Measurements from ENCODE around the gene GPSM1. TPM values are rescaled to one million over a fixed set of nuclear protein-coding genes. Genes with fewer than 3 reads are reported as not detected.

The GPSM1 gene
- total RNA-seq, 1 experiment from 2014 or later = 24.7 TPM

DNA sequence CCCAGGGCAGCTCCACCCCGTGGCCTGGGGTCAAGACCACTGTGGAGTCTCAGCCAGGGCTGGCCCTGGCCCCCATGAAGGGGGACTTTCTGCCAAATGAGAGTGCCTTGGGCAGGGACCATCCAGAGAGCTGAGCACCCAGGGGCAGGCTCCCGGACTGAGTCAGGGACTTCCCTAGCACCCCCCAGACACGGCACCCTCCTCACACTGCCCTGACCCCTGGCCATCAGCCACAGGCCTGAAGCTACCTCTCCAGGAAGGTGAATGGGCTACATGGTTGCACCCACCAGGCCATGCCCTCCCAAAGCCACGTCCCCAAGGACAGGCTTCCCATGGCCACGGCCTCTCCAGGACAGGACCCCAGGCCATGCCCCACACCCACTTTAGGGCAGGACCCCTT is 32.9 kb upstream of the GPSM1 start:
- Mint-ChIP-seq H3K4me3 (no peak overlapping the region), H3K36me3 (ENCODE audit: insufficient read depth in 1 of 3, low read depth in 3 of 3) (no peaks in the 10 kb centered on the region), H3K27me3 (ENCODE audit: low read depth) (no peaks in the 10 kb centered on the region; the same call in 1 of the 2 replicates), H3K27ac (no peak overlapping the region), H3K9me3 (no peaks in the 10 kb centered on the region), H3K4me1 (peaks cover 3% of the 10 kb centered on the region in 2 experiments; a peak in 3 of 4 replicates)
- H4K5ac ChIP-seq (ENCODE audit: insufficient read length, low read depth, low read length) = no peak overlapping the region
- TF ChIP-seq, protein P1, sequence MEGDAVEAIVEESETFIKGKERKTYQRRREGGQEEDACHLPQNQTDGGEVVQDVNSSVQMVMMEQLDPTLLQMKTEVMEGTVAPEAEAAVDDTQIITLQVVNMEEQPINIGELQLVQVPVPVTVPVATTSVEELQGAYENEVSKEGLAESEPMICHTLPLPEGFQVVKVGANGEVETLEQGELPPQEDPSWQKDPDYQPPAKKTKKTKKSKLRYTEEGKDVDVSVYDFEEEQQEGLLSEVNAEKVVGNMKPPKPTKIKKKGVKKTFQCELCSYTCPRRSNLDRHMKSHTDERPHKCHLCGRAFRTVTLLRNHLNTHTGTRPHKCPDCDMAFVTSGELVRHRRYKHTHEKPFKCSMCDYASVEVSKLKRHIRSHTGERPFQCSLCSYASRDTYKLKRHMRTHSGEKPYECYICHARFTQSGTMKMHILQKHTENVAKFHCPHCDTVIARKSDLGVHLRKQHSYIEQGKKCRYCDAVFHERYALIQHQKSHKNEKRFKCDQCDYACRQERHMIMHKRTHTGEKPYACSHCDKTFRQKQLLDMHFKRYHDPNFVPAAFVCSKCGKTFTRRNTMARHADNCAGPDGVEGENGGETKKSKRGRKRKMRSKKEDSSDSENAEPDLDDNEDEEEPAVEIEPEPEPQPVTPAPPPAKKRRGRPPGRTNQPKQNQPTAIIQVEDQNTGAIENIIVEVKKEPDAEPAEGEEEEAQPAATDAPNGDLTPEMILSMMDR (conservative IDR thresholded peaks at IDR 0.05) = no peak
- no peak overlapping the region for H2BK120ac ChIP-seq (ENCODE audit: low read depth, low read length, poor library complexity, severe bottlenecking)
- no peak overlapping the region for H3K14ac ChIP-seq (ENCODE audit: insufficient read depth, low read length)
- no peaks in the 10 kb centered on the region for H4K20me1 ChIP-seq (ENCODE audit: control insufficient read depth, insufficient read depth, insufficient read length)
- no peak overlapping the region for H2BK15ac ChIP-seq (ENCODE audit: low read depth, low read length)
- H4K91ac ChIP-seq (ENCODE audit: insufficient read length, low read depth, low read length) = no peak overlapping the region
- H4K8ac ChIP-seq (replicated peaks; ENCODE audit: insufficient read length, low read depth, low read length) = no peak overlapping the region
- peaks cover 12% of the 10 kb centered on the region for H3K9me3 ChIP-seq (ENCODE audit: control insufficient read depth, low read depth, low read length)
- no peak overlapping the region for H3K18ac ChIP-seq (ENCODE audit: insufficient read length, low read depth, low read length)
- H3K23ac ChIP-seq (ENCODE audit: insufficient read length, low read depth, low read length) = no peak overlapping the region
- no peaks in the 10 kb centered on the region for H3K27me3 ChIP-seq (ENCODE audit: insufficient read depth, low read length)
- no peak overlapping the region for H2BK12ac ChIP-seq (ENCODE audit: insufficient read length, low read depth, low read length)
- no CpG with 5 or more reads among the region's 5 CpGs for WGBS (ENCODE audit: extremely low coverage, insufficient read length, low lambda C conversion rate)
- H3K4ac ChIP-seq (ENCODE audit: low read depth, low read length) = no peak overlapping the region
- H2AFZ ChIP-seq (ENCODE audit: low read length) = no peak overlapping the region
- H3K23me2 ChIP-seq (ENCODE audit: insufficient read length, low read depth, low read length, poor library complexity, severe bottlenecking) = no peaks in the 10 kb centered on the region
- no peak overlapping the region for H3K9ac ChIP-seq (ENCODE audit: extremely low read depth, insufficient read length, low read length)
- no peak overlapping the region for H3T11ph ChIP-seq (ENCODE audit: low read length)
- H3K56ac ChIP-seq (ENCODE audit: insufficient read length, low read depth, low read length) = no peak overlapping the region
- no peak overlapping the region for H2BK5ac ChIP-seq (ENCODE audit: insufficient read length, low read length)
- H3K27ac ChIP-seq (ENCODE audit: insufficient read length, low read depth, low read length) = no peak overlapping the region
- no peak for DNase-seq
- H2BK20ac ChIP-seq (ENCODE audit: low read depth, low read length, poor library complexity, severe bottlenecking) = no peak overlapping the region
- no peaks in the 10 kb centered on the region for H3K4me1 ChIP-seq (ENCODE audit: insufficient read depth, low read length)
- H2AK5ac ChIP-seq (ENCODE audit: insufficient read length, low read length) = no peak overlapping the region
- no peaks in the 10 kb centered on the region for H3K79me1 ChIP-seq (ENCODE audit: insufficient read depth, low read depth, low read length, poor library complexity, severe bottlenecking)
- H3K4me2 ChIP-seq (ENCODE audit: insufficient read depth, insufficient read length, low read length) = no peak overlapping the region
- no peaks in the 10 kb centered on the region for H3K79me2 ChIP-seq (ENCODE audit: insufficient read depth, low read length)
